ENCODE measurements around the gene ARIH1.
"Not testable (repeated sequence)": the region's sequence is repeated elsewhere in the genome, so short reads cannot be mapped to it uniquely, and the experiment has no call there.

ARIH1 gene

GRCh38 chr15:72474466-72474911, 359 bp downstream of the ARIH1 start:
- DNase-seq (ENCODE audit: low read depth): no peak
- no peak for TF ChIP-seq CTCF (IDR thresholded peaks at IDR 0.05; ENCODE audit: control insufficient read depth, extremely low read depth, insufficient read depth)
- H3K4me3 ChIP-seq (ENCODE audit: low read depth, low read length): peak overlapping the region; percentile 61

- peak overlapping the region; percentile 61 for H3K4me3 ChIP-seq (ENCODE audit: low read depth, low read length)
- no peak for TF ChIP-seq CTCF (IDR thresholded peaks at IDR 0.05; ENCODE audit: control insufficient read depth, extremely low read depth, insufficient read depth)
- DNase-seq (ENCODE audit: low read depth): peak; percentile 44
Observed at GRCh38 chr15:72474912-72475628, 940 bp downstream of the ARIH1 start.

GRCh38 chr15:72475674-72476073, 1.5 kb downstream of the ARIH1 start:
- peak overlapping the region; percentile 61 for H3K4me3 ChIP-seq (ENCODE audit: low read depth, low read length)
- DNase-seq (ENCODE audit: low read depth): no peak
- TF ChIP-seq CTCF (IDR thresholded peaks at IDR 0.05; ENCODE audit: control insufficient read depth, extremely low read depth, insufficient read depth): no peak

- peak overlapping the region; percentile 61 for H3K4me3 ChIP-seq (ENCODE audit: low read depth, low read length)
- not testable (repeated sequence) for DNase-seq (ENCODE audit: low read depth)
Observed at GRCh38 chr15:72476330-72476729, 2.2 kb downstream of the ARIH1 start.

GRCh38 chr15:72481015-72481659, 7.0 kb downstream of the ARIH1 start:
- no peak overlapping the region for H3K4me3 ChIP-seq (ENCODE audit: low read depth, low read length)
- no peak for DNase-seq (ENCODE audit: low read depth)
- no peak for TF ChIP-seq CTCF (IDR thresholded peaks at IDR 0.05; ENCODE audit: control insufficient read depth, extremely low read depth, insufficient read depth)

GRCh38 chr15:72482275-72482674, 8.1 kb downstream of the ARIH1 start:
- TF ChIP-seq CTCF (IDR thresholded peaks at IDR 0.05; ENCODE audit: control insufficient read depth, extremely low read depth, insufficient read depth): no peak
- H3K4me3 ChIP-seq (ENCODE audit: low read depth, low read length): no peak overlapping the region
- no peak for DNase-seq (ENCODE audit: low read depth)

GRCh38 chr15:72483279-72483678, 9.1 kb downstream of the ARIH1 start:
- no peak for TF ChIP-seq CTCF (IDR thresholded peaks at IDR 0.05; ENCODE audit: control insufficient read depth, extremely low read depth, insufficient read depth)
- H3K4me3 ChIP-seq (ENCODE audit: low read depth, low read length): no peak overlapping the region
- DNase-seq (ENCODE audit: low read depth): no peak

All from LNCaP clone FGC (cell line).